ENCODE results near the gene UTS2B.

The UTS2B gene

DNA sequence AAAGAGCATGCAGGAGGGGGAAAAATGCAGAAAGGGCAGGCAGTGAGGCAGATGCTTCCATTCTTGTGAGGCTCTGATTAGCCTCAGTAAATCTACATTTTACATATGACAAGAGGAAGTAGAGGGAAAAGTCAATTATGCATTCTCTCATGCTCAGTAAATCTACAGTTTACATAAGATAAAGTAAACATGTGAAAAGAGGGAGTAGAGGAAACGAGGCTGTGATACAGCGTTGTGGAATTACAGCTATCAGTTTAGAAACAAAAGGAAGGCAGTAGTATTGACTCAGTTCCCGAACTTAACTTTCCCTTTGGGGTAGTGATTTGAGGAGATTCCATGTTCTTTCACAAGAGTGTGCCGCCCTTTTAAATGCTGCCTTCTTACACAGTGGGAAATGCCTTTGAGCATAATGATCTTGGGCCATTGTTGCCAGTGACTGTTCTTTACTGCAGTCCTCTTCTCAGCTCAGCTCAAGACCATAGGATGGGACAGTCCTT is 92.0 kb downstream of the UTS2B start:
- DNase-seq (ENCODE audit: low read depth) = peak; percentile 47

DNA sequence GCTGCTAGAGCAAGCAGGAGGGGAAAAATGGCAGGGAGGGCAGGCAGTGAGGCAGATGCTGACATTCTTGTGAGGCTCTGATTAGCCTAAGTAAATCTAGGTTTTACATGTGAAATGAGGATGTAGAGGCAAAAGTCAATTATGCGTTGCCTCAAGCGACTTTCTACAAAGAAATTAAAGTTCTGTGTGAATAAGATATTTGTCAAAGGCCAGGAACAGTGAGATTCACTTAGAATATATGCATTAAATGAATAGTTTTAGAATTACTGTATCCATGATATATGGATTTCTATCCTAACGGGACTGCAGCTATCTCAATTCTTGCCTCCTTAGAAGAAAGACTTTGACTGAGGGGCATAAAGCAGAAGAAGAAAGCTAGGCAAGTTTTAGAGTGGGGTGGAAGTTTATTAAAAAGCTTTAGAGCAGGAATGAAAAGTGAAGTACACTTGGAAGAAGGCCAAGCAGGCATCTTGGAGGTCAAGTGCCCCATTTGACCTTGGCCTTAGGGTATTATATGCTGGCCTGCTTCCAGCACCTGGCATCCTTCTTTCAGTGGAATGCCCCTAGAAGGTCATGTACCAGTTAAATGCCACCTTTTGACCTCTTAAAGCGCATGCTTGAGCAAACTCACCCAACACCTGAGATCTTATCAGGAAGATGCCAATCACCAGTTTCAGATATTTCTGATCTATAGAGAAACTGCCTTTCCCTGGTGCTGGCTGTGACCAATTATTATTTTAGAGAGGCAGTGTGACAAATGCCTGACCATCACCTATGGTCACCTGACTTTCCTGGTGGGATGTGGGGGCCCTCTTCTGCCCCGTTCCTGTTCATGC is 93.1 kb downstream of the UTS2B start:
- no peak for DNase-seq (ENCODE audit: low read depth)

DNA sequence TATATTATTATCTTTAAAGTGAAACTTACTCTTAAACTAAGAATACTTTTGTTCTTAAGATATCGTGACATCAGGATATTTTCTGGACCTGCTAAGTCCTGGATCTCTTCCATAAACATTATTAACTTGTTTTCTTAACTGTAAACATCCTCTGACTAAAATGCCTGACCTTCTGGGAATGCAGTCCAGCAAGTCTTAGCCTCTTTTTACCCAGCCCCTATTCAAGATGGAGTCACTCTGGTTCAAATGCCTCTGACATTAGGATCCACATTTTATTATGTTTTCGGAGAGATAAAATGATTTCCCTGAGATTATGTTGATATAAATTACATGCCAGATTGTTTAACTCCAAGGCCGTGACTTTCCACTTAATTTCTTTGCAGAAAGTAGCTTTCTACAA is 93.7 kb downstream of the UTS2B start:
- no peak for DNase-seq (ENCODE audit: low read depth)

DNA sequence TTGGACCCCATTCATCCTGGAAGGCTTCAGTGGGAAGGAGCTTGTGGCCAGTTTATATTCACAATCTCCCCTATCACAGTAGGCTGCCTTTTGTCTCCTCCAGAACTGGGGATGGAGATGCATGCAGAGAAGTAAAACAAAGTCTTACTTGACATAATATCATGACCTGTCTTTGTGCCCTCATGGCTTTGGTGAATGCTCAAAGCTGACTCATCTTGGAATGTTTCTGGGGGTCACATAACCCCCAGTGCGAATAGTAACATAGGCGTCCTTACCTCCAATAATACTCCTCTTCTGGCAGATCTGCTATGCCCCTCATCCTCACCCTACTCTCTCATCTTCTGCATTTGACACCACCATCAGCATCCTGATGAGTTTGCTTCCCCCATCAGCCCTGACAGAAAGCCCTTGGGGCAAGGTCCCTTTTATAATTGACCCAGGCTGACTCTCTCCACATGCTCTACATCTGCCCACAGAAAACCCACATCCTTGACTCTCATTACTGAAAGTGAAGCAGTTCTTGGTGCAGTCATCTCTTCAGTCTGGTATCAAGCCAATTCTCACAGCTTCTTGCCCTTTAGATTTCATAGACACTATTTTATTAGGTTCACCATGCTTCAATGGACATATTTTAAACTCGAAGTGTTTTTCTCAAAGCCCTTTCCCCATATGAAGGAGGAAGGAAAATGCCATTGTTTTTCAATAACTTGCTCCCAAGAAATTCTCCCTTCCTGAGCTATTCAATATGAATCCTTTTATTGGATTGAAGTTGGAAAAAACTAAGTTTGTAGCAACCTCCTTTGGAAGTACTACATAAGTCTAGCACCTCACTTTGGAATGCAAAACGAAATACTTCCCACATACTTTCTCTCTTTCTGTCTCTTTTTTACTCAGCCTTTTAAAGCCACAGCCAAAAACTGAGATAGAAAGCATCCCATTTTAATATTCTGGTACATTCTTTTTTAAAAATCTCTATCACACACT is 94.7 kb downstream of the UTS2B start:
- DNase-seq (ENCODE audit: low read depth) = no peak

DNA sequence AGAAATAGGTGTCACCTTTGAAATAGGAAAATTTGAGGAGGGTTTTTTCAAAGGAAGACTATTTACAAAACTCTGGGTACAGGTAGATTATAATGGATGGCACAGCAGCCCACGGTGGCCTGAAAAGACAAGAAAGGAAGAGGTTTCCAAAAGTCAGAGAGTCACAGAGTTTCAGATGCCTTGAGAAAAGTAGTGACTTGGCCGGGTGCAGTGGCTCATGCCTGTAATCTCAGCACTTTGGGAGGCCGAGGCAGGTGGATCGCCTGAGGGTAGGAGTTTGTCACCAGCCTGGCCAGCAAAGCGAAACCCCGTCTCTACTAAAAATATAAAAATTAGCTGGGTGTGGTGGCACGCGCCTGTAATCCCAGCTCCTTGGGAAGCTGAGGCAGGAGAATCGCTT is 96.1 kb downstream of the UTS2B start:
- DNase-seq (ENCODE audit: low read depth) = no peak

DNA sequence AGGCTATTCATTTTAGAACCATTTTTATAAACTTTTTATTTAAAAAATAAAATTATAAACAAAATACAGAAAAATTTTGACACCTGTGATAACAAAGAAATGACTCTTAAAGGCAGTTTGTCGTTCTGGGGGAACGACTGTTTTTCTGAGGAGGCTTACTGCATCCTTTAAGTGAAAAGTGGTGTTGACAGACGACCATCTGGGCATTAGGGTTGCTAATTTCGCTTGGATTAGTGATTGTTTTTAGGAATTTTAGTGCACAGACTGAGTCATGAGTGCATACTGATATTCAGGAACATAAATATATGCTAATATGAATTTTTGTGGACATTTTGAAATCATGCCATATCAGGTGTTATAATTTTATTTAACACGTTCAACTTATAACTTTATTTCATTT is 102.8 kb downstream of the UTS2B start:
- DNase-seq (ENCODE audit: low read depth) = no peak

DNA sequence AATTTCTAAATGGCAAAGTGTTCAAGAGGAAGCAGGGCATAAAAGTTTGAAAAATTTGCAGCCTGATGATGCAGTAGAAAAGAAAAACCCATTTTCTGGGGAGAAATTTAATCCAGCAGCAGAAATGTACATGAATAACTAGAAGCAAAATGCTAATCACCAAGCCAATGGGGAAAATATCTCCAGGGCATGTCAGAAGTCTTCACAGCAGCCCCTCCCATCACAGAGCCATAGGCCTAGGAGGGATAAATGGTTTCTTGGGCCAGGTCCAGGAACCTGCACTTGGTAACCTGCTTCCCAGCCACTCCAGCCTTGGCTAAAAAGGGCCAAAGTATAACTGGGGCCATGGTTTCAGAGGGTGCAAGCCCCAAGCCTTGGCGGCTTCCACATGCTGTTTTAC is 108.7 kb downstream of the UTS2B start:
- DNase-seq (ENCODE audit: low read depth) = no peak

DNA sequence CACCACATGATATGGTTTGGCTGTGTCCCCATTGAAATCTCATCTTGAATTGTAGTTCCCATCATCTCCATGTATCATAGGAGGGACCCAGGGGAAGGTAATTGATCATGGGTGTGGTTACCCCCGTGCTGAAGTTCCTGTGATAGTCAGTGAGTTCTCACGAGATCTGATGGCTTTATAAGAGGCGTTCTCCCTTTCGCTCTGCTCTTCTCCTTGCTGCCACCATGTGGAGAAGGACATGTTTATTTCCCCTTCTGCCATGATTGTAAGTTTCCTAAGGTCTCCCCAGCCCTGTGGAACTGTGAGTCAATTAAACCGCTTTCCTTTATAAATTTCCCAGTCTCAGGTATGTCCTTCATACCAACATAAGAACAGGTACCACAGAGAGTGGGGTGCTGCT is 109.4 kb downstream of the UTS2B start:
- no peak for DNase-seq (ENCODE audit: low read depth)

DNA sequence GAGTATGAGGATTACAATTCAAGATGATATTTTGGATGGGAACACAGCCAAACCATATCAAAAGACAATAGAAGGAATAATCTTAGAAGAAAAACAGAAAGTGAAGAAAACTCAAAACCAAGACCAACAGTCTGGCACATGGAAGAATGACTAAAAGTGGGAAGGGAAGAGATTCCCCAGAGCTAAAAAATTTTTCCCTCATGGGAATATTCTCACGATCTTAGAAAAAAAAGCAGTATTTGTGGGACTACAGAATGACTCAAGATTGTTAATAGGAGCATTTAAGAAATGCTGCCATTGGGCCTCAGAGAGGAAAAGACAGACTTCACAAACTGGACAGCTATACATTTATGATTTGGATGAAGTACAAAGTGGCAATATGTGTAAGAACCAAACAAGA is 113.0 kb downstream of the UTS2B start:
- no peak for DNase-seq (ENCODE audit: low read depth)

Data from non-pigmented ciliary epithelial cell (primary cell).